ENCODE measurements around the gene TP53TG3B.
"Not testable (repeated sequence)": the region's sequence is repeated elsewhere in the genome, so short reads cannot be mapped to it uniquely, and the experiment has no call there.

Gene TP53TG3B

GRCh38 chr16:33360541-33360940, at the start of gene TP53TG3B:
TP53TG3B (plus strand) TSS chr16:33360841; CDS start chr16:33360909, 68 bp downstream.
- not testable (repeated sequence) for DNase-seq

- peak; percentile 63 for DNase-seq
Observed at GRCh38 chr16:33336226-33337012, 24.2 kb upstream of the TP53TG3B start.

GRCh38 chr16:33337627-33338542, 22.8 kb upstream of the TP53TG3B start:
- DNase-seq: peak; percentile 46

- DNase-seq: peak; percentile 25
Observed at GRCh38 chr16:33338543-33338951, 22.1 kb upstream of the TP53TG3B start.

GRCh38 chr16:33339093-33340061, 21.3 kb upstream of the TP53TG3B start:
- peak; percentile 62 for DNase-seq
